HepG2 (cell line): Measurements from ENCODE around the gene SFXN5. TPM values are rescaled to one million over a fixed set of nuclear protein-coding genes. Genes with fewer than 3 reads are reported as not detected.

Experiments used
- ATAC-seq: fragments of 200-7000 bp; cut with Tn5 transposase; 3 replicates; pipeline ENCODE4 v1.9.1; 2020; ENCODE audit warnings: mild to moderate bottlenecking, moderate library complexity
- BruUV-seq: library from RNA; stranded (reverse); fragments of 400-500 nt; replicated peaks from 2 replicates; lab custom pipeline; 2021; lab: Mats Ljungman, UMichigan
- CTCF ChIA-PET: fragments of 300-600 bp; formaldehyde crosslinking; extraction: SDS; loops from one replicate; lab custom pipeline; 2021; ENCODE audit warnings: low total read pairs, inconsistent platforms, low intra/inter-chr PET ratio; lab: Yijun Ruan, JAX
- POLR2A ChIA-PET: fragments of 350-600 bp; sonication (Branson Sonifier 250); formaldehyde crosslinking; loops from one replicate; lab custom pipeline; 2020; ENCODE audit warnings: antibody characterized with exemption, inconsistent platforms; lab: Yijun Ruan, JAX
- DNase-seq: peaks from one replicate; pipeline ENCODE4 v3.0.0-alpha.2; 2015; ENCODE audit warnings: low spot score
- FAIRE-seq: peaks from 3 replicates; lab custom pipeline; 2011; peaks lifted over from hg19 to GRCh38; lab: Jason Lieb, UNC
- H2AFZ ChIP-seq: one replicate; pipeline ENCODE4 v1.6.1; 2011; ENCODE audit warnings: low read length, inconsistent platforms
- H3K27ac ChIP-seq: fragments of 300-600 bp; 3 replicates; pipeline ENCODE4 v1.8.0; 2011; ENCODE audit warnings: mixed run types, mild to moderate bottlenecking, mixed read lengths, low read length, inconsistent platforms; ENCODE audit not compliant: insufficient read depth; ENCODE audit errors: extremely low read length
- H3K27me3 ChIP-seq, 2 experiments: fragments of 200-600 bp in 1 of 2; 2 replicates in 1 of 2; 3 replicates in 1 of 2; pipeline versions ENCODE4 v1.6.0 to v1.8.0; 2011; ENCODE audit warnings: low read length in 2 of 2, mild to moderate bottlenecking in 2 of 2, moderate library complexity in 2 of 2, inconsistent platforms in 1 of 2; ENCODE audit not compliant: insufficient read depth in 2 of 2, control insufficient read depth in 1 of 2
- H3K36me3 ChIP-seq, 2 experiments: fragments of 200-600 bp in 1 of 2; replicated peaks in 1 of 2; 2 replicates in 1 of 2; 3 replicates in 1 of 2; pipeline versions ENCODE4 v1.5.1 to v1.8.0; 2011; ENCODE audit warnings: low read length in 2 of 2, inconsistent platforms in 1 of 2; ENCODE audit not compliant: insufficient read depth in 2 of 2, control insufficient read depth in 1 of 2
- H3K4me1 ChIP-seq: 2 replicates; pipeline ENCODE4 v1.5.1; 2012; ENCODE audit warnings: low read length, inconsistent platforms; ENCODE audit not compliant: insufficient read depth
- H3K4me2 ChIP-seq: 2 replicates; pipeline ENCODE4 v1.6.0; 2011; ENCODE audit warnings: low read depth, low read length, inconsistent platforms
- H3K4me3 ChIP-seq, 3 experiments: fragments of 200-600 bp in 1 of 3; sonication (generic), shearing (Covaris generic) in 1 of 3; replicated peaks in 1 of 3; 2 replicates each; pipeline ENCODE4 v1.5.1; 2011 to 2016; ENCODE audit warnings: low read length in 3 of 3, inconsistent platforms in 2 of 3, low read depth in 2 of 3, mild to moderate bottlenecking in 2 of 3, control low read depth in 1 of 3, mixed read lengths in 1 of 3; ENCODE audit not compliant: insufficient read depth in 1 of 3
- H3K79me2 ChIP-seq: one replicate; pipeline ENCODE4 v1.6.1; 2011; ENCODE audit warnings: low read length, inconsistent platforms; ENCODE audit not compliant: insufficient read depth
- H3K9ac ChIP-seq: 2 replicates; pipeline ENCODE4 v1.6.0; 2011; ENCODE audit warnings: mild to moderate bottlenecking, low read depth, low read length, inconsistent platforms; ENCODE audit not compliant: insufficient read depth
- H3K9me3 ChIP-seq: 2 replicates; pipeline ENCODE4 v1.5.1; 2012; ENCODE audit warnings: mild to moderate bottlenecking, low read length
- H4K20me1 ChIP-seq: 2 replicates; pipeline ENCODE4 v1.6.0; 2011; ENCODE audit warnings: inconsistent platforms, mild to moderate bottlenecking, low read length, moderate library complexity; ENCODE audit not compliant: insufficient read depth
- ARID2 ChIP-seq: sonication (generic); formaldehyde crosslinking; IDR thresholded peaks from 2 replicates; pipeline ENCODE4 v1.8.1; 2022; ENCODE audit warnings: mild to moderate bottlenecking, missing genetic modification reagents, borderline replicate concordance
- ATF7 ChIP-seq, 2 experiments: fragments of 450-650 bp in 1 of 2; sonication (generic) in 1 of 2; formaldehyde crosslinking in 1 of 2; IDR thresholded peaks; 2 replicates each; pipeline versions ENCODE4 v1.4.0 to v1.6.1; 2016 to 2020; ENCODE audit warnings: antibody characterized with exemption in 1 of 2, mild to moderate bottlenecking in 1 of 2, missing genetic modification reagents in 1 of 2
- CENPT ChIP-seq: sonication (generic); formaldehyde crosslinking; IDR thresholded peaks from 2 replicates; pipeline ENCODE4 v1.8.0; 2022; ENCODE audit warnings: low read depth, mild to moderate bottlenecking, moderate library complexity, missing genetic modification reagents
- DRAP1 ChIP-seq: IDR thresholded peaks from 2 replicates; pipeline ENCODE4 v1.6.1; 2016; ENCODE audit warnings: missing genetic modification reagents, missing compliant biosample characterization
- ERF ChIP-seq: IDR thresholded peaks from 2 replicates; pipeline ENCODE4 v1.6.1; 2018; ENCODE audit warnings: missing biosample characterization, missing genetic modification reagents
- IRF2 ChIP-seq: IDR thresholded peaks from 2 replicates; pipeline ENCODE4 v1.6.1; 2018; ENCODE audit warnings: missing genetic modification reagents, missing compliant biosample characterization
- JUN ChIP-seq: sonication (generic); formaldehyde crosslinking; IDR thresholded peaks from 2 replicates; pipeline ENCODE4 v1.4.0; 2020; ENCODE audit warnings: mild to moderate bottlenecking, missing genetic modification reagents
- KDM5B ChIP-seq: sonication (generic); formaldehyde crosslinking; IDR thresholded peaks from 2 replicates; pipeline ENCODE4 v1.4.0; 2020; ENCODE audit warnings: missing genetic modification reagents, mild to moderate bottlenecking, borderline replicate concordance
- MED8 ChIP-seq: sonication (generic); formaldehyde crosslinking; IDR thresholded peaks from 2 replicates; pipeline ENCODE4 v1.8.1; 2023; ENCODE audit warnings: mild to moderate bottlenecking, missing genetic modification reagents; ENCODE audit not compliant: insufficient replicate concordance
- MEIS2 ChIP-seq: sonication (generic); formaldehyde crosslinking; IDR thresholded peaks from 2 replicates; pipeline ENCODE4 v1.9.0; 2021; ENCODE audit warnings: mild to moderate bottlenecking, missing genetic modification reagents
- NRL ChIP-seq: sonication (generic); formaldehyde crosslinking; IDR thresholded peaks from 2 replicates; pipeline ENCODE4 v1.5.0; 2020; ENCODE audit warnings: missing genetic modification reagents, mild to moderate bottlenecking, moderate library complexity, borderline replicate concordance
- PRMT3 ChIP-seq: sonication (generic); formaldehyde crosslinking; IDR thresholded peaks from 2 replicates; pipeline ENCODE4 v1.8.1; 2022; ENCODE audit warnings: low read depth, mild to moderate bottlenecking, moderate library complexity, missing genetic modification reagents, borderline replicate concordance
- SP4 ChIP-seq: sonication (generic); formaldehyde crosslinking; IDR thresholded peaks from 2 replicates; pipeline ENCODE4 v1.8.1; 2023; ENCODE audit warnings: mild to moderate bottlenecking, missing genetic modification reagents
- ZFAT ChIP-seq: sonication (generic); formaldehyde crosslinking; conservative IDR thresholded peaks from 2 replicates; pipeline ENCODE4 v1.8.1; 2023; ENCODE audit warnings: missing genetic modification reagents, inconsistent platforms
- ZFP91 ChIP-seq: sonication (generic); formaldehyde crosslinking; IDR thresholded peaks from 2 replicates; pipeline ENCODE4 v1.9.0; 2022; ENCODE audit warnings: missing genetic modification reagents, mild to moderate bottlenecking, borderline replicate concordance
- ZKSCAN8 ChIP-seq: IDR thresholded peaks from 2 replicates; pipeline ENCODE4 v1.6.1; 2016; ENCODE audit warnings: borderline replicate concordance, missing genetic modification reagents, missing compliant biosample characterization
- ZNF274 ChIP-seq: sonication (generic); formaldehyde crosslinking; IDR thresholded peaks from 2 replicates; pipeline ENCODE4 v1.5.1; 2020; ENCODE audit warnings: mild to moderate bottlenecking, missing genetic modification reagents
- ZNF296 ChIP-seq: sonication (generic); formaldehyde crosslinking; conservative IDR thresholded peaks from 2 replicates; pipeline ENCODE4 v1.5.0; 2020; ENCODE audit warnings: mild to moderate bottlenecking, missing genetic modification reagents
- ZNF33B ChIP-seq: sonication (generic); formaldehyde crosslinking; IDR thresholded peaks from 2 replicates; pipeline ENCODE4 v1.5.1; 2020; ENCODE audit warnings: mild to moderate bottlenecking, missing genetic modification reagents
- ZNF709 ChIP-seq: sonication (generic); formaldehyde crosslinking; IDR thresholded peaks from 2 replicates; pipeline ENCODE4 v1.5.0; 2020; ENCODE audit warnings: mild to moderate bottlenecking, missing genetic modification reagents
- ZNF749 ChIP-seq: sonication (generic); formaldehyde crosslinking; IDR thresholded peaks from 2 replicates; pipeline ENCODE4 v1.8.0; 2022; ENCODE audit warnings: mild to moderate bottlenecking, missing genetic modification reagents, moderate library complexity, borderline replicate concordance
- ZSCAN12 ChIP-seq: sonication (generic); formaldehyde crosslinking; IDR thresholded peaks from 2 replicates; pipeline ENCODE4 v1.9.0; 2021; ENCODE audit warnings: mild to moderate bottlenecking, missing genetic modification reagents
- WGBS: methylation state at CpG from one replicate; pipeline ENCODE4 v1.1.6; 2017; ENCODE audit warnings: low lambda C conversion rate; 5-methylcytosine and 5-hydroxymethylcytosine counted together
- in situ Hi-C: cut with HindIII; loops from 2 replicates; pipeline ENCODE4 v1.10.0; 2017; ENCODE audit warnings: low pct_unique_long_range_greater_than_20kb; ENCODE audit not compliant: extremely low pct_ligation_motif_present
- intact Hi-C: fragments of 100-400 bp; cut with micrococcal nuclease; formaldehyde crosslinking; loops from one replicate; pipeline ENCODE4 v1.10.0; 2022; ENCODE audit not compliant: unreplicated experiment
- polyA plus RNA-seq, 8 experiments: library from polyadenylated mRNA; depleted of rRNA in 3 of 8; stranded (reverse) in 7 of 8; unstranded in 1 of 8; fragments of >200 nt; fragmentation: Illumina TruSeq in 4 of 8; extraction: Trizol in 4 of 8; gene quantifications; 2 replicates each; pipeline versions ENCODE4 v1.2.1 to v1.2.3, GENCODE V29; 2011 to 2016; ENCODE audit warnings: low read depth in 4 of 8, missing spikeins in 1 of 8, mixed read lengths in 1 of 8; ENCODE audit not compliant: insufficient read depth in 1 of 8
- total RNA-seq, 5 experiments: library from RNA; depleted of rRNA; stranded (reverse); fragments of >200 nt; fragmentation: Illumina TruSeq; extraction: Trizol; gene quantifications; 2 replicates each; pipeline ENCODE4 v1.2.3, GENCODE V29; 2016; ENCODE audit warnings: low read depth in 1 of 5

Gene SFXN5
- total and polyA plus RNA-seq, 2 of the 13 experiments (the other 11 are each of a cell fraction or from before 2014, with no cell fraction given) = 34.9 to 37.4 TPM

DNA sequence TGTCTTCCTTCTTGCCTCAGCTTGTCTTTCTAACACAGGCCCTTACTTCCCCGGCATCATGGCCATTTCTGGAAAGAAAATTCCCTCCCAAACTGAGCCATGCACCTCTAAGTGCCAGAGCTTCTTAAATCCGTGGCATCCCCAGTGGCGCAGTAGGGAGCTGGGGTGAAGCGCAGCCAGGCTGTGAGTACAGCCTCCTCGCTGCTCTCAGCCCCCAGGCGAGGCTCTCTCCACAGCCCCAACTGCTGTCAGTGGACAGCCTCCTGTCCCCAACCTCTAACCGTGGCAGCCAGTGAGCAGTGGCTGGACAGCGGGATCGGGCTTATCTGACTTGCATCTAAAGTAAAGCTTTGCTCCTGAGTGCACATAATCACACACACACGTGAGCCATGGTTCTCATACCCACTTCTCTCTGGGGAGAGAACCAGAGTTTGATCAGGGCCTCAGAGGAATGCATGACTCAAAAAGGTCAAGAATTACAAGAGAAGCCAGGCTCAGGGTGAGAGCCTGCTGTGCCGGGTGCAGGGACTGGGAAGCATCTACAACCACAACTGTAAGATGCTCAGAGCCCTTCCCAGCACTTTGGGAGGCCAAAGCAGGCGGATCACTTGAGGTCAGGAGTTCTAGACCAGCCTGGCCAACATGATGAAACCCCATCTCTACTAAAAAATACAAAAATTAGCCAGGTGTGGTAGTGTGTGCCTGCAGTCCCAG is 50.7 kb downstream of the SFXN5 start (continued):
- no peak for TF ChIP-seq ZNF296 (CRISPR knock-in tag)
- no peak for TF ChIP-seq CENPT (CRISPR knock-in tag)
- peak; percentile 74; the same call in 1 of the 2 replicates for TF ChIP-seq ZNF749
- TF ChIP-seq KDM5B (CRISPR knock-in tag) = no peak; the same call in 1 of the 2 replicates
- TF ChIP-seq ERF (CRISPR knock-in tag) = no peak
- TF ChIP-seq ZNF274 (CRISPR knock-in tag) = no peak

DNA sequence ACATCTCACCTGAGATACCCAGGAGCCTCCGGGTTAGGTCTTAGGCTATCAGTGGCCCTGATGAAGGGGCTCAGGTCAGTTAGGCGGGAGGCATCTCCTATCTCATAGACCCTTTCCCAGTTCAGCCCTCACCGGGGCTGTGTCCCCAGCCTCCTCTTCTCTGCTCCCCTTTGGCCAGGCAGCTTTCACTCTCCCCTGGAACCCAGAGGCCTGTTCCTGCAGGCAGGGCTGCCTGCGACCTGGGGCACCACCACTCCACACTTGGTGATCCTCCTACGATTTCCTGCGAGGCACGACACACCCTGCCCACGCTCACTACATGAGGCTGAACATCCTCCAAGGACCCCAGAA is 51.2 kb downstream of the SFXN5 start:
- ATAC-seq = peak; percentile 2
- intact Hi-C loops (loop anchor here (1.0 kb wide), 2 partner anchors 27 to 51 kb away; partner anchors contain the start of gene SFXN5), in situ Hi-C loops (no loop called here)
- H3K27me3 ChIP-seq = no peaks in the 10 kb centered on the region
- FAIRE-seq = no peak
- H3K4me3 ChIP-seq = no peak overlapping the region
- H3K36me3 ChIP-seq = peaks cover 4 to 8% of the 10 kb centered on the region in 2 experiments; a peak in 2 of 5 replicates
- no peaks in the 10 kb centered on the region for H3K79me2 ChIP-seq
- H4K20me1 ChIP-seq = no peaks in the 10 kb centered on the region
- H3K4me2 ChIP-seq = peak overlapping the region; percentile 67; the same call in 1 of the 2 replicates
- no peaks in the 10 kb centered on the region for H3K9me3 ChIP-seq
- ChIA-PET CTCF (no interaction called here), POLR2A (interaction anchor here (0.8 to 6.4 kb wide), 10 partner anchors 9 to 171 kb away, joined by 3 to 133 read pairs (median 4); partner anchors contain the start of genes RAB11FIP5 and SFXN5)
- no peak overlapping the region for H2AFZ ChIP-seq
- no peak for DNase-seq
- peaks cover 35% of the 10 kb centered on the region for H3K4me1 ChIP-seq
- WGBS = 96% methylated on average over 8 of the region's 8 CpGs
- H3K27ac ChIP-seq = peak overlapping the region; percentile 71
- BruUV-seq = TSS peak; percentile 38
- H3K9ac ChIP-seq = peak overlapping the region; percentile 6; the same call in 1 of the 2 replicates
- TF ChIP-seq ZNF709 (0 out of 2 replicates have a peak, but pooled peaks have one; percentile 49), ZKSCAN8 (CRISPR knock-in tag) (no peak), ZSCAN12 (no peak), DRAP1 (CRISPR knock-in tag) (no peak), ARID2 (CRISPR knock-in tag) (no peak), ZFAT (CRISPR knock-in tag) (no peak), PRMT3 (no peak), MED8 (CRISPR knock-in tag) (no peak), ZFP91 (CRISPR knock-in tag) (no peak), ATF7 (IDR thresholded peaks at IDR 0.05) (no peak), ATF7 (CRISPR knock-in tag; IDR thresholded peaks at IDR 0.05) (no peak), MEIS2 (CRISPR knock-in tag) (no peak), SP4 (0 out of 2 replicates have a peak, but pooled peaks have one; percentile 28), ZNF33B (CRISPR knock-in tag) (0 out of 2 replicates have a peak, but pooled peaks have one; percentile 49), JUN (no peak), IRF2 (CRISPR knock-in tag) (no peak), NRL (CRISPR knock-in tag) (peak; percentile 37; the same call in 1 of the 2 replicates)
